IMR-90 (cell line): Measurements from ENCODE around the gene ALDH1B1. TPM values are rescaled to one million over a fixed set of nuclear protein-coding genes. Genes with fewer than 3 reads are reported as not detected.

Experiments
- ATAC-seq: fragments of 200-7000 bp; cut with Tn5 transposase; 2 replicates; pipeline ENCODE4 v1.9.1; 2020; ENCODE audit warnings: low read depth, mild to moderate bottlenecking, moderate library complexity
- BruUV-seq: library from RNA; stranded (reverse); fragments of 400-500 nt; replicated peaks from 2 replicates; lab custom pipeline; 2021; lab: Mats Ljungman, UMichigan
- CTCF ChIA-PET: fragments of 300-600 bp; formaldehyde crosslinking; extraction: SDS; loops from one replicate; lab custom pipeline; 2021; ENCODE audit warnings: antibody characterized with exemption; lab: Yijun Ruan, JAX
- POLR2A ChIA-PET: fragments of 300-600 bp; sonication (Branson Sonifier 250); formaldehyde crosslinking; loops from one replicate; lab custom pipeline; 2022; ENCODE audit warnings: antibody characterized with exemption; ENCODE audit not compliant: unreplicated experiment; lab: Charles Lee
- DNase-seq: peaks from one replicate; pipeline ENCODE4 v3.0.0; 2013
- H2AFZ ChIP-seq: replicated peaks from 2 replicates; pipeline ENCODE3; 2013; ENCODE audit warnings: low read length, mild to moderate bottlenecking; ENCODE audit not compliant: poor library complexity
- H2AK5ac ChIP-seq: 2 replicates; pipeline ENCODE4 v1.6.1; 2013; ENCODE audit warnings: low read depth, low read length, inconsistent platforms
- H2AK9ac ChIP-seq: replicated peaks from 2 replicates; pipeline ENCODE3; 2013; ENCODE audit warnings: mild to moderate bottlenecking, low read depth, low read length, moderate library complexity; ENCODE audit not compliant: poor library complexity
- H2BK120ac ChIP-seq: 2 replicates; pipeline ENCODE4 v1.6.1; 2013; ENCODE audit warnings: low read depth, low read length, inconsistent platforms
- H2BK15ac ChIP-seq: 3 replicates; pipeline ENCODE4 v1.6.1; 2013; ENCODE audit warnings: low read depth, low read length, inconsistent platforms
- H2BK20ac ChIP-seq: 2 replicates; pipeline ENCODE4 v1.6.1; 2013; ENCODE audit warnings: low read depth, mild to moderate bottlenecking, inconsistent platforms, low read length, moderate library complexity
- H2BK5ac ChIP-seq: 2 replicates; pipeline ENCODE4 v1.6.1; 2013; ENCODE audit warnings: mild to moderate bottlenecking, low read depth, low read length, inconsistent platforms; ENCODE audit not compliant: poor library complexity, severe bottlenecking
- H3K14ac ChIP-seq: replicated peaks from 2 replicates; pipeline ENCODE4 v1.6.1; 2013; ENCODE audit warnings: low read depth, low read length, inconsistent platforms
- H3K18ac ChIP-seq: 2 replicates; pipeline ENCODE4 v1.6.1; 2013; ENCODE audit warnings: low read depth, low read length, control low read depth
- H3K23ac ChIP-seq: 2 replicates; pipeline ENCODE4 v1.6.1; 2013; ENCODE audit warnings: low read depth, low read length, inconsistent platforms
- H3K27ac ChIP-seq: 2 replicates; pipeline ENCODE4 v1.5.1; 2013; ENCODE audit warnings: mild to moderate bottlenecking, control low read depth, low read length; ENCODE audit not compliant: insufficient read depth
- H3K27me3 ChIP-seq: 2 replicates; pipeline ENCODE4 v1.6.1; 2013; ENCODE audit warnings: low read length; ENCODE audit not compliant: control insufficient read depth, insufficient read depth
- H3K36me3 ChIP-seq: 2 replicates; pipeline ENCODE4 v1.6.1; 2013; ENCODE audit warnings: low read length, mixed read lengths; ENCODE audit not compliant: control insufficient read depth, insufficient read depth
- H3K4ac ChIP-seq: 2 replicates; pipeline ENCODE4 v1.6.1; 2013; ENCODE audit warnings: low read depth, low read length, inconsistent platforms
- H3K4me1 ChIP-seq: 2 replicates; pipeline ENCODE4 v1.6.1; 2013; ENCODE audit warnings: low read length, mixed read lengths; ENCODE audit not compliant: control insufficient read depth, insufficient read depth
- H3K4me2 ChIP-seq: 2 replicates; pipeline ENCODE4 v1.6.1; 2013; ENCODE audit warnings: low read depth, mild to moderate bottlenecking, control low read depth, low read length, moderate library complexity
- H3K4me3 ChIP-seq: 2 replicates; pipeline ENCODE4 v1.5.1; 2013; ENCODE audit warnings: low read depth, mild to moderate bottlenecking, control low read depth, low read length, moderate library complexity; ENCODE audit not compliant: insufficient read depth
- H3K56ac ChIP-seq: 2 replicates; pipeline ENCODE4 v1.6.1; 2013; ENCODE audit warnings: low read length, inconsistent platforms; ENCODE audit not compliant: insufficient read depth; ENCODE audit errors: extremely low read depth
- H3K79me1 ChIP-seq, 2 experiments: 2 replicates each; pipeline ENCODE4 v1.6.1; 2013; ENCODE audit warnings: low read length in 2 of 2, inconsistent platforms in 1 of 2, low read depth in 1 of 2
- H3K9ac ChIP-seq: 2 replicates; pipeline ENCODE4 v1.6.1; 2013; ENCODE audit warnings: low read depth, low read length, control low read depth
- H3K9me1 ChIP-seq: 2 replicates; pipeline ENCODE4 v1.6.1; 2013; ENCODE audit warnings: low read length, inconsistent platforms; ENCODE audit not compliant: insufficient read depth
- H3K9me3 ChIP-seq: 2 replicates; pipeline ENCODE4 v1.6.1; 2013; ENCODE audit warnings: low read length; ENCODE audit not compliant: control insufficient read depth, insufficient read depth
- H4K20me1 ChIP-seq: 2 replicates; pipeline ENCODE4 v1.6.1; 2013; ENCODE audit warnings: low read length, inconsistent platforms; ENCODE audit not compliant: insufficient read depth
- H4K5ac ChIP-seq: 2 replicates; pipeline ENCODE4 v1.6.1; 2013; ENCODE audit warnings: mild to moderate bottlenecking, low read depth, low read length, control low read depth
- H4K8ac ChIP-seq, 2 experiments: 2 replicates each; pipeline ENCODE4 v1.6.1; 2013; ENCODE audit warnings: low read depth in 2 of 2, low read length in 2 of 2, control low read depth in 1 of 2, inconsistent platforms in 1 of 2
- H4K91ac ChIP-seq: 2 replicates; pipeline ENCODE4 v1.6.1; 2013; ENCODE audit warnings: low read depth, low read length, inconsistent platforms; ENCODE audit not compliant: insufficient read depth
- BHLHE40 ChIP-seq: fragments of 150-350 bp; IDR thresholded peaks from 2 replicates; pipeline ENCODE4 v1.6.1; 2016; ENCODE audit warnings: mild to moderate bottlenecking, low read depth, low read length
- CEBPB ChIP-seq: IDR thresholded peaks from 2 replicates; pipeline ENCODE4 v1.6.1; 2012; ENCODE audit warnings: low read depth, low read length, improper control_type of control experiment
- CHD1 ChIP-seq: IDR thresholded peaks from 2 replicates; pipeline ENCODE4 v1.6.1; 2012; ENCODE audit warnings: low read depth, low read length, improper control_type of control experiment
- MAFK ChIP-seq: IDR thresholded peaks from 2 replicates; pipeline ENCODE4 v1.6.1; 2012; ENCODE audit warnings: low read depth, low read length, improper control_type of control experiment
- MAZ ChIP-seq: IDR thresholded peaks from 2 replicates; pipeline ENCODE4 v1.6.1; 2012; ENCODE audit warnings: low read depth, mild to moderate bottlenecking, low read length, improper control_type of control experiment, moderate library complexity, borderline replicate concordance
- MXI1 ChIP-seq: IDR thresholded peaks from 2 replicates; pipeline ENCODE4 v1.6.1; 2012; ENCODE audit warnings: low read depth, mild to moderate bottlenecking, low read length, moderate library complexity, borderline replicate concordance
- POLR2A ChIP-seq: IDR thresholded peaks from 2 replicates; pipeline ENCODE4 v1.6.1; 2012; ENCODE audit warnings: mild to moderate bottlenecking, low read depth, low read length
- RCOR1 ChIP-seq: IDR thresholded peaks from 2 replicates; pipeline ENCODE4 v1.6.1; 2012; ENCODE audit warnings: mild to moderate bottlenecking, low read length, improper control_type of control experiment; ENCODE audit not compliant: insufficient replicate concordance
- RFX5 ChIP-seq: IDR thresholded peaks from 2 replicates; pipeline ENCODE4 v1.8.0; 2012; ENCODE audit warnings: low read depth, mild to moderate bottlenecking, low read length, moderate library complexity
- SMC3 ChIP-seq: fragments of 150-350 bp; IDR thresholded peaks from 2 replicates; pipeline ENCODE4 v1.6.1; 2016; ENCODE audit warnings: low read depth, mild to moderate bottlenecking, antibody characterized with exemption, low read length, moderate library complexity
- WGBS, 2 experiments: methylation state at CpG; one replicate each; pipeline versions ENCODE4 v1.1.5 to v1.1.7; 2013; ENCODE audit warnings: missing lambda C conversion rate in 2 of 2; ENCODE audit not compliant: insufficient read length in 1 of 2; ENCODE audit errors: extremely low coverage in 2 of 2; 5-methylcytosine and 5-hydroxymethylcytosine counted together
- dilution Hi-C: fragments of 300-500 bp; cut with HindIII; formaldehyde crosslinking; loops from one replicate; pipeline ENCODE4 v1.14.3; 2018; ENCODE audit warnings: low sequenced_read_pairs; ENCODE audit not compliant: unreplicated experiment
- in situ Hi-C: fragments of 300-500 bp; cut with MboI; formaldehyde crosslinking; loops from 3 replicates; pipeline ENCODE4 v1.14.3; 2019; ENCODE audit warnings: low sequenced_read_pairs, inconsistent platforms, mixed read lengths
- intact Hi-C: fragments of 100-400 bp; cut with micrococcal nuclease; formaldehyde crosslinking; loops from 2 replicates; pipeline ENCODE4 v1.10.0; 2022
- polyA plus RNA-seq, 3 experiments: library from polyadenylated mRNA; depleted of rRNA; stranded (reverse); fragments of >200 nt; gene quantifications; 2 replicates each; pipeline ENCODE4 v1.2.3, GENCODE V29; 2012; ENCODE audit warnings: low replicate concordance in 1 of 3
- total RNA-seq: library from RNA; depleted of rRNA; stranded (reverse); fragments of >200 nt; gene quantifications from 2 replicates; pipeline ENCODE4 v1.2.3, GENCODE V29; 2012
- TF ChIP-seq, protein P1 (sequence below): fragments of 150-350 bp; IDR thresholded peaks from 2 replicates; pipeline ENCODE4 v1.6.1; 2017; ENCODE audit warnings: mild to moderate bottlenecking, antibody characterized with exemption, low read length, low read depth

ALDH1B1 gene
- total and polyA plus RNA-seq, 2 of the 4 experiments (the other 2 are of a cell fraction) = 29.6 to 37.6 TPM

DNA sequence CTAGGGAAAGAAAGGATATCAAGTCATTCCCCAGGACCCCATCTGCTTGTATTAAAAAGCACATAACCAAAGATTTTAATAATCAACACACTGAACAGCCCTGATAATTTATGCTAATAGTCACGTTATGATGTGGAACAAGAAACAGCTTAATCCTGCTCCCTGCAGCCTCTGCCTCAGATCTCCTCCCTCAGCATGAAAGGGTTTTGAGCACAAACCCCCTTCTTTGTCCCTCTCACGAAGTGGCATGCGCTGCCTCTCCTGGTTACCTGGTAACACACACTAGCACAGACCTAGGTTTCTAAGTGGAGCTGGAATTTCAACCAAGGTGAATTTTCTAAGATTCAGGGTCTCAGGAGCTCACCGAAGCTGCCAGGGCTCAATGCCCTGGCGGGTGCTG, 26.7 kb downstream of the ALDH1B1 start:
- intact Hi-C loops = no loop called here
- no peak overlapping the region for H4K8ac ChIP-seq
- CTCF ChIA-PET = no interaction called here
- no peak for DNase-seq
- BruUV-seq = no TSS peak
- H3K27me3 ChIP-seq = peaks cover 74% of the 10 kb centered on the region
- H2AK9ac ChIP-seq = no peak overlapping the region
- TF ChIP-seq MXI1 = no peak
- no peak for TF ChIP-seq CHD1
- TF ChIP-seq BHLHE40 = no peak
- no peak for TF ChIP-seq RFX5
- TF ChIP-seq POLR2A = no peak
- no peak for TF ChIP-seq CEBPB
- TF ChIP-seq SMC3 = no peak
- TF ChIP-seq, protein P1, sequence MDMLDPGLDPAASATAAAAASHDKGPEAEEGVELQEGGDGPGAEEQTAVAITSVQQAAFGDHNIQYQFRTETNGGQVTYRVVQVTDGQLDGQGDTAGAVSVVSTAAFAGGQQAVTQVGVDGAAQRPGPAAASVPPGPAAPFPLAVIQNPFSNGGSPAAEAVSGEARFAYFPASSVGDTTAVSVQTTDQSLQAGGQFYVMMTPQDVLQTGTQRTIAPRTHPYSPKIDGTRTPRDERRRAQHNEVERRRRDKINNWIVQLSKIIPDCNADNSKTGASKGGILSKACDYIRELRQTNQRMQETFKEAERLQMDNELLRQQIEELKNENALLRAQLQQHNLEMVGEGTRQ = no peak
- no peak for TF ChIP-seq MAFK
- no peak for TF ChIP-seq RCOR1
- no peak for TF ChIP-seq MAZ
- H4K91ac ChIP-seq = no peak overlapping the region
- H2BK120ac ChIP-seq = no peak overlapping the region
- no peaks in the 10 kb centered on the region for H3K4me1 ChIP-seq
- H3K4me3 ChIP-seq = no peak overlapping the region
- no peak overlapping the region for H3K27ac ChIP-seq
- no peak overlapping the region for H3K4ac ChIP-seq
- no peaks in the 10 kb centered on the region for H3K36me3 ChIP-seq
- no peak overlapping the region for H3K4me2 ChIP-seq
- POLR2A ChIA-PET = no interaction called here
- H3K14ac ChIP-seq = no peak overlapping the region
- no peaks in the 10 kb centered on the region for H4K20me1 ChIP-seq
- in situ Hi-C loops = no loop called here
- H3K23ac ChIP-seq = no peak overlapping the region
- dilution Hi-C loops = no loop called here
- 100% methylated on average over 1 of the region's 5 CpGs; no CpG with 5 or more reads in 1 of the 2 experiments for WGBS, 2 experiments
- no peak overlapping the region for H3K9ac ChIP-seq
- no peaks in the 10 kb centered on the region for H3K9me3 ChIP-seq
- no peak overlapping the region for H2AFZ ChIP-seq
- no peak overlapping the region for H2BK5ac ChIP-seq
- no peak overlapping the region for H2AK5ac ChIP-seq
- no peak for ATAC-seq
- H3K9me1 ChIP-seq = no peaks in the 10 kb centered on the region
- no peak overlapping the region for H4K5ac ChIP-seq
- H3K79me1 ChIP-seq = no peaks in the 10 kb centered on the region
- no peak overlapping the region for H2BK20ac ChIP-seq
- H2BK15ac ChIP-seq = no peak overlapping the region
- H3K18ac ChIP-seq = no peak overlapping the region
- H3K56ac ChIP-seq = no peak overlapping the region
